CD4-positive, CD25-positive, alpha-beta regulatory T cell (primary cell): ENCODE results near the gene FCRLA. TPM values are rescaled to one million over a fixed set of nuclear protein-coding genes. Genes with fewer than 3 reads are reported as not detected.
"Not testable (repeated sequence)": the region's sequence is repeated elsewhere in the genome, so short reads cannot be mapped to it uniquely, and the experiment has no call there.

Experiments
- ATAC-seq, 2 donors: fragments of 150-1000 bp; cut with Tn5 transposase; one replicate each; pipeline ENCODE4 v1.10.0; 2021; ENCODE audit warnings: low read depth in 2 of 2, moderate number of reproducible peaks in 2 of 2, moderate library complexity in 1 of 2
- DNase-seq, 3 donors: peaks; one replicate each; pipeline versions ENCODE4 v3.0.0 to v3.0.0-alpha.2; 2012 to 2022; ENCODE audit warnings: mixed read lengths in 1 of 3
- H3K27ac ChIP-seq: one replicate; pipeline ENCODE4 v1.7.0; 2013; ENCODE audit warnings: mild to moderate bottlenecking, low read length; ENCODE audit not compliant: insufficient read depth, poor library complexity, severe bottlenecking
- H3K27me3 ChIP-seq: one replicate; pipeline ENCODE4 v1.7.0; 2013; ENCODE audit warnings: low read length; ENCODE audit not compliant: control insufficient read depth, insufficient read depth
- H3K36me3 ChIP-seq: one replicate; pipeline ENCODE4 v1.7.0; 2013; ENCODE audit warnings: mild to moderate bottlenecking, low read length, moderate library complexity; ENCODE audit not compliant: control insufficient read depth, insufficient read depth
- H3K4me1 ChIP-seq: 2 replicates; pipeline ENCODE4 v1.7.0; 2013; ENCODE audit warnings: mild to moderate bottlenecking, low read length; ENCODE audit not compliant: insufficient read depth, control insufficient read depth, poor library complexity, severe bottlenecking
- H3K4me3 ChIP-seq: one replicate; pipeline ENCODE4 v1.7.0; 2013; ENCODE audit warnings: low read depth, mild to moderate bottlenecking, low read length, moderate library complexity
- H3K9me3 ChIP-seq, 2 experiments: 1 replicate in 1 of 2; 2 replicates in 1 of 2; pipeline ENCODE4 v1.7.0; 2013; ENCODE audit warnings: low read length in 2 of 2, mild to moderate bottlenecking in 1 of 2, moderate library complexity in 1 of 2; ENCODE audit not compliant: control insufficient read depth in 2 of 2
- H3K27ac Mint-ChIP-seq, 3 donors: one replicate each; pipeline ENCODE4 v1.8.0; 2020 to 2022; ENCODE audit warnings: mild to moderate bottlenecking in 3 of 3, mixed read lengths in 3 of 3, moderate library complexity in 2 of 3
- H3K27me3 Mint-ChIP-seq: one replicate; pipeline ENCODE4 v1.8.0; 2022; ENCODE audit warnings: mild to moderate bottlenecking, mixed read lengths
- H3K36me3 Mint-ChIP-seq: one replicate; pipeline ENCODE4 v1.8.0; 2020; ENCODE audit warnings: mixed read lengths
- H3K4me1 Mint-ChIP-seq, 4 donors: one replicate each; pipeline ENCODE4 v1.8.0; 2020 to 2022; ENCODE audit warnings: mixed read lengths in 4 of 4, mild to moderate bottlenecking in 1 of 4
- H3K4me3 Mint-ChIP-seq, 4 donors: one replicate each; pipeline ENCODE4 v1.8.0; 2020 to 2022; ENCODE audit warnings: mild to moderate bottlenecking in 4 of 4, mixed read lengths in 4 of 4, moderate library complexity in 3 of 4
- H3K9me3 Mint-ChIP-seq, 7 donors: one replicate each; pipeline ENCODE4 v1.8.0; 2020 to 2022; ENCODE audit warnings: mixed read lengths in 7 of 7, mild to moderate bottlenecking in 3 of 7, moderate library complexity in 2 of 7
- polyA plus RNA-seq, 4 donors: library from polyadenylated mRNA; unstranded; fragments of 300-500 nt; fragmentation: Illumina TruSeq; gene quantifications; one replicate each; pipeline ENCODE4 v1.2.3, GENCODE V29; 2021
- total RNA-seq: library from RNA; stranded (reverse); gene quantifications from one replicate; pipeline ENCODE4 v1.2.3, GENCODE V29; 2022

FCRLA gene, protein sequence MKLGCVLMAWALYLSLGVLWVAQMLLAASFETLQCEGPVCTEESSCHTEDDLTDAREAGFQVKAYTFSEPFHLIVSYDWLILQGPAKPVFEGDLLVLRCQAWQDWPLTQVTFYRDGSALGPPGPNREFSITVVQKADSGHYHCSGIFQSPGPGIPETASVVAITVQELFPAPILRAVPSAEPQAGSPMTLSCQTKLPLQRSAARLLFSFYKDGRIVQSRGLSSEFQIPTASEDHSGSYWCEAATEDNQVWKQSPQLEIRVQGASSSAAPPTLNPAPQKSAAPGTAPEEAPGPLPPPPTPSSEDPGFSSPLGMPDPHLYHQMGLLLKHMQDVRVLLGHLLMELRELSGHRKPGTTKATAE
- not detected for total RNA-seq
- 1 to 10 TPM in 1 of 4 donors, under 1 TPM in 2, not detected in 1; 0.51 to 2.1 (median 0.51) TPM for polyA plus RNA-seq

DNA sequence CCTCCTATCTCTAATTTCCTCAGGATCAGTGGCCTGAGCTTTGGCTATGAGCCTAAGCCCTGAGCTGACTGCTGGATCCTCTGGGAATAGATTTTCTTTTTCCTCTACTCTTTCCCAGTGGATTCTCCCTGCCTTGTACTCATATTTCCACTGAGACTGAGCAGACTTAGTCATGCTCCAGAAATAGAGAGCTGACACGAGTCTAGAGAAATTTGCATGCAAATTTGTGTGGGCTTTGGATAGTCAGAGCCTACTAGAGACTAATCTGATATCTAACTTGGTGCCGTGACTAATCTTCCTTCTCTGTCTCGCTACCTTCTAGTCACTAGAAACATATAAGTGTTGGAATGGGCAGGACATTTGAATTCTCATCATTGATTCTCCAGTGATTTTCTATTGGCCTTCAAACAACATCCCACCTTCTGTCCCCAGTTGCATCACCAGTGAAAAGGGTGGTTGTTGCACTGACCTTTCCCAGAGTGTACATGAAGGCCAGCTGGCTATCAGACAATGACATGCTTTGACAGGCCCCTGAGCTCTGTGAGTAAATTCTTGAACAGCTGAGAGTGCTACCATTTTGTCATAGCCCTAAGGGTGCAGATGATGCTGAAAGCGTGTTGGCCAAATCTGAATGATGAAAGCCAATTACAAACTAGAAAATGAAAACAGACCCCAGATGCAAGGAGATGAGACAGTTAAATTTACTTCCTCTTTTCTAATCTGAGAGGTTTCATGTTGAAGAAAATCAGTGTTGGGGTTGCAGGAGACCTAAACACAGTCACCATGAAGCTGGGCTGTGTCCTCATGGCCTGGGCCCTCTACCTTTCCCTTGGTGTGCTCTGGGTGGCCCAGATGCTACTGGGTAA is at the start of gene FCRLA:
TSS of gene FCRLA (plus strand) at position 748 of the 866 bp plus-strand sequence. CDS start at position 784, 36 bp downstream.
- Histone ChIP-seq H3K4me3 (no peak within 1 kb of the TSS), H3K36me3 (no peaks in the 10 kb centered on the region), H3K9me3 (no peaks in the 10 kb centered on the region), H3K27ac (no peak within 1 kb of the TSS), H3K27me3 (peaks cover 5% of the 10 kb centered on the region), H3K4me1 (no peaks in the 10 kb centered on the region)
- no peaks in the 10 kb centered on the region for H3K4me1 Mint-ChIP-seq
- no peak within 1 kb of the TSS for H3K27ac Mint-ChIP-seq
- peak in 1 of 2 donors; percentile 43 for ATAC-seq
- H3K27me3 Mint-ChIP-seq: peaks cover 23% of the 10 kb centered on the region
- no peak for DNase-seq
- no peaks in the 10 kb centered on the region for H3K36me3 Mint-ChIP-seq
- no peak within 1 kb of the TSS for H3K4me3 Mint-ChIP-seq
- no peaks in the 10 kb centered on the region for H3K9me3 Mint-ChIP-seq

- H3K4me1 ChIP-seq, H3K27ac Mint-ChIP-seq, H3K9me3 ChIP-seq, H3K4me3 Mint-ChIP-seq, H3K9me3 Mint-ChIP-seq, DNase-seq, H3K27me3 Mint-ChIP-seq, H3K27ac ChIP-seq, H3K4me3 ChIP-seq, ATAC-seq, H3K4me1 Mint-ChIP-seq, H3K27me3 ChIP-seq, H3K36me3 ChIP-seq, H3K36me3 Mint-ChIP-seq: not testable (repeated sequence)
These were observed 48.5 kb upstream of the FCRLA start for GRCh38 chr1:161658524-161658923.

DNA sequence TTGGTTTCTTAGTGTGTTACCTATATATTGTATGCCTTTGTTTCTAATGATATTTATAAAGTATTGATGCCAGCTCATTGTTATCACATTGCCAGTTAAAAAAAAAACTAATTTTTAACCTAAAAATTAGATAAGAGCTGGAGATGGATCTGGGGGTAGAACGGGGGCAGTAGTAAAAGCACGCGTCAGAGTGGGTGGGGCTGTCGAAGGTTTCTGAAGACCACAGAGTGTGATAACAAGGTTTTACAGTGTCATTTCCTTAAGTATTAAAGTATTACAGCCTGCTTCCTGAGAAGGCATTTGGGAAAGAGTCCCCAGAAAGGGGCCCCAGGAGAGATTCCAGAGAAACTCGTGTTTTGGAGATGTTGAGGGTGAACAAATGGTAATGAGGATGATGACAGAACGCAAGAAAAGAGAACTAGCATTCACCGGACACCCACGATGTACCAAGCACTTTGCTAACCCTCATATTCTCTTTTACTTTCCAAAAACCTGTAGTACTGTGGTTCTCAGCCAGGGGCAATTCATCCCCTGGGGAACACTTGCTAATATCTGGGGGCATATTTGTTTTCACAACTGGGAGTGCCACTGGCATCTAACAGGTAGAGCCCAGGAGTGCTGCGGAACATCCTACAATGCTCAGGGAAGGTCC is 45.2 kb upstream of the FCRLA start:
- H3K4me1 ChIP-seq, H3K4me1 Mint-ChIP-seq, H3K4me3 Mint-ChIP-seq, H3K27ac ChIP-seq, H3K27ac Mint-ChIP-seq, H3K9me3 Mint-ChIP-seq, ATAC-seq, H3K9me3 ChIP-seq, H3K36me3 Mint-ChIP-seq, DNase-seq, H3K4me3 ChIP-seq, H3K36me3 ChIP-seq, H3K27me3 Mint-ChIP-seq, H3K27me3 ChIP-seq: not testable (repeated sequence)

DNA sequence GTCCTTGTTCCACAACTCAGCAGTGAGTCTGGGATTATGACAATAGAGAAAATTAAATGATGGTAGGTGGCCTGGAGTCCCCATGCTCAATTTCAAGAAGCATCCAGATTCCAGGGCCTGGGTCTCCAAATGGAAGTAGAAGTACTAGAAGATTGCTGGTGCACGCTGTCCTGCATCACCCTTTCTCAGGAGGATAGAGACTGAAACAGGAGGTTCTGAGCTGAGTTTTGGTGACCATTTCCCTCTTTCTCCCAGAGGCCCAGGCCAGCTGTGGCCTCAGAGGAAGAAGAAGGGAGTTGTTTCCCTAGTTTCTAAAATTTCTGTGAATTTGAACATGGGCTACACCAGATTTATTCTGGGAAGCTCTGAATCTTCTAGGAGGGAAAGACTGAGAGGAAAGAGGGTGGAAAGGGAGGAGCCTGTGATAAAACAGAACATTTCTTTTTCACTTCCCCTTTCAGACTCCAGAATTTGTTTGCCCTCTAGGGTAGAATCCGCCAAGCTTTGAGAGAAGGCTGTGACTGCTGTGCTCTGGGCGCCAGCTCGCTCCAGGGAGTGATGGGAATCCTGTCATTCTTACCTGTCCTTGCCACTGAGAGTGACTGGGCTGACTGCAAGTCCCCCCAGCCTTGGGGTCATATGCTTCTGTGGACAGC is 44.2 kb upstream of the FCRLA start, which contains the start of gene FCGR2B:
TSS of gene FCGR2B (plus strand) at position 460 of the 656 bp plus-strand sequence. CDS start at position 559, 99 bp downstream.
- H3K36me3 Mint-ChIP-seq, H3K4me3 Mint-ChIP-seq, H3K36me3 ChIP-seq, H3K27ac ChIP-seq, H3K4me1 ChIP-seq, H3K27me3 ChIP-seq, H3K27ac Mint-ChIP-seq, H3K9me3 ChIP-seq, H3K4me3 ChIP-seq, ATAC-seq, H3K27me3 Mint-ChIP-seq, DNase-seq, H3K9me3 Mint-ChIP-seq, H3K4me1 Mint-ChIP-seq: not testable (repeated sequence)

DNA sequence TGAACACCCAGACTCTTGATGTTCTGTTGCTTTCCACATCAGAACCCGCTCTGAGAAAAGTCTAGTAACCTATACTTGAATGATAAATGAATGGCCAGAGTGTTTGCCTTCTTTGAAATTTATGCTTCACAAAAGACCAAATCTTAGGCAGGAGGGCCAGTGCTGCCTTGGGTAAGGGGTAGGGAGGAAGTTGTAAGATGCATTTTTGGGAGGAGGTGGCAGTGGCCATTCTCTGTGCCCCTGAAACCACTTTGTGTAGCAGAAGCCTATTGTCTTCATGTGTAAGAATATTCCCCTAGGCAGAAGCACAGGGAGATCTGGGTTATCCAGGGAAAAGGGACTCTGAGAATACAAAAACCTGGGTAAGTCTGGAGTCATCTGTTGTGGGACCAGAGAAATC is 43.5 kb upstream of the FCRLA start:
- H3K4me1 Mint-ChIP-seq, H3K27me3 Mint-ChIP-seq, DNase-seq, H3K9me3 ChIP-seq, H3K9me3 Mint-ChIP-seq, H3K4me1 ChIP-seq, H3K27me3 ChIP-seq, ATAC-seq, H3K4me3 Mint-ChIP-seq, H3K36me3 Mint-ChIP-seq, H3K4me3 ChIP-seq, H3K27ac Mint-ChIP-seq, H3K36me3 ChIP-seq, H3K27ac ChIP-seq: not testable (repeated sequence)

- H3K4me3 ChIP-seq, H3K4me1 ChIP-seq, H3K4me3 Mint-ChIP-seq, H3K27me3 ChIP-seq, H3K27ac Mint-ChIP-seq, H3K4me1 Mint-ChIP-seq, H3K9me3 ChIP-seq, H3K36me3 ChIP-seq, H3K9me3 Mint-ChIP-seq, H3K36me3 Mint-ChIP-seq, H3K27ac ChIP-seq, DNase-seq, H3K27me3 Mint-ChIP-seq, ATAC-seq: not testable (repeated sequence)
These were observed 42.3 kb upstream of the FCRLA start for GRCh38 chr1:161664689-161665088.
